Right atrium auricular region (tissue), 2 donors: ENCODE measurements around the gene UBA52. TPM values are rescaled to one million over a fixed set of nuclear protein-coding genes. Genes with fewer than 3 reads are reported as not detected.
A peak's percentile ranks its signal among the peaks of the same experiment; 100 is the strongest.

Experiments
- DNase-seq: peaks from one replicate; pipeline ENCODE4 v3.0.0-alpha.2; 2019; ENCODE audit warnings: low spot score
- H3K27ac ChIP-seq, 2 donors: fragments of 200-600 bp; sonication (generic); 1 replicate in 1 of 2; 2 replicates in 1 of 2; pipeline ENCODE4 v1.5.1; 2016 to 2019
- H3K27me3 ChIP-seq, 2 donors: fragments of 200-600 bp; sonication (generic); one replicate each; pipeline versions ENCODE4 v1.5.1 to v1.6.0; 2017 to 2019
- H3K36me3 ChIP-seq: fragments of 200-600 bp; sonication (generic); one replicate; pipeline ENCODE4 v1.5.1; 2016
- H3K4me1 ChIP-seq, 2 donors: fragments of 200-600 bp; sonication (generic); one replicate each; pipeline versions ENCODE4 v1.5.1 to v1.6.0; 2017 to 2019
- H3K4me3 ChIP-seq, 2 donors: fragments of 200-600 bp; sonication (generic); 1 replicate in 1 of 2; 2 replicates in 1 of 2; pipeline ENCODE4 v1.5.1; 2017 to 2019; ENCODE audit warnings: mild to moderate bottlenecking in 1 of 2, moderate library complexity in 1 of 2
- H3K9me3 ChIP-seq, 2 donors: fragments of 200-600 bp; sonication (generic); one replicate each; pipeline ENCODE4 v1.5.1; 2019
- CTCF ChIP-seq, 2 donors: fragments of 200-600 bp; sonication (generic); IDR thresholded peaks; one replicate each; pipeline ENCODE4 v1.5.1; 2019; ENCODE audit warnings: antibody characterized with exemption in 2 of 2
- total RNA-seq, 2 donors: library from RNA; depleted of rRNA; stranded (reverse); fragments of >200 nt; gene quantifications; one replicate each; pipeline ENCODE4 v1.1.0, GENCODE V29; 2016

Gene UBA52
- total RNA-seq, 2 donors from 2014 or later: 272 to 543 TPM

- no peaks in the 10 kb centered on the region for H3K27me3 ChIP-seq
- no peak for TF ChIP-seq CTCF (IDR thresholded peaks at IDR 0.05)
- no peak overlapping the region for H3K4me3 ChIP-seq
- no peaks in the 10 kb centered on the region for H3K9me3 ChIP-seq
- H3K27ac ChIP-seq: no peak overlapping the region
- DNase-seq: no peak
- peaks cover 0 to 13% of the 10 kb centered on the region in 2 donors for H3K4me1 ChIP-seq
- peaks cover 36% of the 10 kb centered on the region for H3K36me3 ChIP-seq
These were observed 5.8 kb downstream of the UBA52 start for GRCh38 chr19:18577365-18577914.

- H3K36me3 ChIP-seq: peaks cover 13% of the 10 kb centered on the region
- H3K4me1 ChIP-seq: no peaks in the 10 kb centered on the region
- H3K27ac ChIP-seq: no peak overlapping the region
- H3K27me3 ChIP-seq: no peaks in the 10 kb centered on the region
- H3K4me3 ChIP-seq: no peak overlapping the region
- no peak for DNase-seq
- no peak for TF ChIP-seq CTCF (IDR thresholded peaks at IDR 0.05)
- no peaks in the 10 kb centered on the region for H3K9me3 ChIP-seq
These were observed 8.7 kb downstream of the UBA52 start for GRCh38 chr19:18580311-18580710.

GRCh38 chr19:18586306-18586705 lies 14.6 kb downstream of the UBA52 start:
- Histone ChIP-seq H3K4me3 (no peak overlapping the region), H3K36me3 (peaks cover 10% of the 10 kb centered on the region), H3K4me1 (peaks cover 0 to 18% of the 10 kb centered on the region in 2 donors), H3K27me3 (no peaks in the 10 kb centered on the region), H3K9me3 (no peaks in the 10 kb centered on the region), H3K27ac (no peak overlapping the region)
- TF ChIP-seq CTCF (IDR thresholded peaks at IDR 0.05): no peak
- no peak for DNase-seq

- TF ChIP-seq CTCF (IDR thresholded peaks at IDR 0.05): no peak
- H3K36me3 ChIP-seq: peaks cover 10% of the 10 kb centered on the region
- no peaks in the 10 kb centered on the region for H3K27me3 ChIP-seq
- H3K27ac ChIP-seq: no peak overlapping the region
- peaks cover 0 to 18% of the 10 kb centered on the region in 2 donors for H3K4me1 ChIP-seq
- no peaks in the 10 kb centered on the region for H3K9me3 ChIP-seq
- no peak overlapping the region for H3K4me3 ChIP-seq
- DNase-seq: no peak
These were observed 15.9 kb downstream of the UBA52 start for GRCh38 chr19:18587561-18587960.

GRCh38 chr19:18587962-18588610 lies 16.4 kb downstream of the UBA52 start:
- TF ChIP-seq CTCF (IDR thresholded peaks at IDR 0.05): no peak
- peak overlapping the region; percentile 78 to 86 for H3K27ac ChIP-seq
- peak overlapping the region; percentile 72 to 84 for H3K4me3 ChIP-seq
- no peaks in the 10 kb centered on the region for H3K9me3 ChIP-seq
- H3K36me3 ChIP-seq: peaks cover 10% of the 10 kb centered on the region
- no peak for DNase-seq
- peaks cover 0 to 18% of the 10 kb centered on the region in 2 donors for H3K4me1 ChIP-seq
- no peaks in the 10 kb centered on the region for H3K27me3 ChIP-seq
